Measurements from ENCODE around the gene IGF1.
"Not testable (repeated sequence)": the region's sequence is repeated elsewhere in the genome, so short reads cannot be mapped to it uniquely, and the experiment has no call there.

Gene IGF1

DNA sequence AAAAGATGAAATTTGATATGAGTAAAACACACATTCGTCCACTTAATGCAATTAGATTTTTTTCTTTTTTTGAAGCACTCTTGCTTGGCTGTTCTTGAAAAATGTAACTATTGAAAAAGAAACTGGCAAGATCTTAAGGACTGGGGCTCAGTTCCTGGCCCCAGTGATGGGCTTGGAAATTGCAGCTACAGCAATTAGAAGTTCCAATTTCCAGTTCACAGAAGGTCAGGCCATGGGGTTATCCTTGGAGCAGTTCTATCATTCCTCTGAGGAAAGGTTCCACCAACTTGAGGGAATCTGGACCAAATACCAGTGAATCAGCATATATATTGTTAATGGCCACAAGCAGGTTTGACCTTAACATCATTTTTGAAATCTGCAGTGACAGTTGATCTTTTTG lies 18.9 kb downstream of the IGF1 start:
- no peak for DNase-seq (ENCODE audit: low spot score)

DNA sequence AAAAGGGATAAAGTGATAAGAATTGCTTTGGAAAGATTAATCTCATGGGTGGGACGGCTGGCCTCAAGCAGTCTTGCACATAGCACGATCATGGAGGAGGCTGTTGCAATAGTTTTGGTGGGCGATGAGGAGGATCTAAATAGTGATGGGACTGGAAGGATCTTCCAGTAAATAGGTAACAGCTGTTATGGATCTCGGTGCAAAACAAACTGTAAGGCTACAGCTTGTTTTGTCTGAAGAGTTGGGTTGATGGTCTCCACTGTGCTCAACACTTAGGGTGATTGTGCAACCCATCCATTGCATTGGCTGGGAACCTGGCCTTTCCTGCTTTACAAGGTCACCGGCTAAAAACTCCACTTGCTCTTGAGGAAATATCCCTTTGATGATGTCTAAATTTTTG lies 21.0 kb downstream of the IGF1 start:
- no peak for DNase-seq (ENCODE audit: low spot score)

DNA sequence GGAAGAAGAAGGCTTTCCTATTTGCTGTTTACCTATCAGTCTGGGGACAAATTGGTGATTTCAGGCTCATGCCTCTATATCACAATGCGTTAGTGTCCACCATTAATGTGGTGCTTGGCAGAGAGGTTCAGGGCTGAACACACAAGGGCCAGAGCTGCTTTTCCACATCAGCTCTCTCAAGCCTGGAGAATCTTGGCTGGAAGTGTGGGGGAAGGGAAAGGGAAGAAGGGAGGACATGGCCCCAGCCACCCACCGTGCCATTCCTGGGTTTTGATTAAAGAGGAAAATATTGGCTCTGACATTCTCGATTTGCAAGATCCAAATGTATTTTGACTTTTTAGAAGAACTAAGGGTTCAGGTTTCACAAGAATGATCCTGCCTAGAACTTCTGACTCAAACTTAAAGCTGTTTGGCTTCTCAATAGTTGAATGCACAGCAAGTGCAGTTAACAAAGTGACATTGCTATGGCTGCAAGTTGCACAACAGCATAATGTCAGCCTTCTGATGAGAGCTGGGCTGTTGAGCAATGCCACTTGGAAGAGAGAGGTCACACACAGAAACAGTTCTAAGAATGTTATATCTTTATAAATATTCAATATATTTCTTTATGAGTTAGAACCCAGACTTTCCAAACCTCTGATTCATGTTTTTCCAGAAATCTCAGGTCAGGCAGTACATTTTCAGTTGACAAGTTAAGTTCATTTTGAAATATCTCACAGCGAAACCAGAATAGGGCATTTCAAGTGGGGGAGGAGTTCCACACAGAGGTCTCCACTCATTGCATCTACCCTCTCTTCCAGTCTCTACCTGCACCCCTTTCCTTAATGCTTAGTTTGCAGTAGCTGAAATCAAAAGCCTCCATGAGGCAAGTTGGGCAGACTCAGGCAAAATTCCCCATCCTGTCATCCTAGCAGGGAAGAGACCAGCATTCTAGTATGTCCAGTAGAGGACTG lies 25.3 kb downstream of the IGF1 start:
- DNase-seq (ENCODE audit: low spot score) = no peak

DNA sequence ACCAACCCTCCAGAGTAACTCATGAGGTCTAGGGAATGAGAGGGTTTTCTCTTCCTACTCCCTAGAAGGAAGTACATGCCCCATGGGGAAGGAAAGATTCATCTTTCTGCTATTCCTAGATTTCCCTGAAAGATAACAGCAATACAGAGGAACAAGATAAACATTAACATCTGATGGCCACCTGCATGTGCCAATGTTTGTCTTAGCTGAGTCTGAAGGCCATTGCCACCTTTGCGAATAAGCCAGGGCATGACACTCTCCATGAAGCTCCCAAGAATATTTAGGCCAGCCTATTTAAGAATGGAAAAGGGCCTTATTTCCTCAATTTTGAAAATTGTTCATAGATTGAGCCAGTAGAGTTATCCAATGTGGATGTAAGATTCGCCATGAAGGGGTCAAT lies 26.0 kb downstream of the IGF1 start:
- DNase-seq (ENCODE audit: low spot score) = no peak

DNA sequence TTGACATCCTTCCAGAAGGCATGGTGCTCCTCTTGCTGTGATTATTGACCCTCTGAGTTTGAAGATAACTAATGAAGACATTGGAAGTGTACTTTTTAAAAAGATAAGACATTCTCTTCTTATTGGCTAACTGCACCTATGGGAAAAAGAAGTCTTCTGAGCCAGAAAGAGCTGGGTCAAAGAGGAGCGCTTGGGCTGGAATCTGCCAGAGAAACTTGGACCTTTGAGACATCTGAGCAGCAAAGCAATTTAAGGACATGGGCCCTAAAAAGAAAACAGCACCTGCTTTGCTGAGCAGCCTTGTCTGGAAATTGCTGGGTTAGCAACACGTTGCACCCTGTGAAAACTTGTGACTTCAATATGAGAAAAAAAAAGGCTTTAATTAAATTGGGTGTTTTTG lies 27.8 kb downstream of the IGF1 start:
- DNase-seq (ENCODE audit: low spot score) = no peak

DNA sequence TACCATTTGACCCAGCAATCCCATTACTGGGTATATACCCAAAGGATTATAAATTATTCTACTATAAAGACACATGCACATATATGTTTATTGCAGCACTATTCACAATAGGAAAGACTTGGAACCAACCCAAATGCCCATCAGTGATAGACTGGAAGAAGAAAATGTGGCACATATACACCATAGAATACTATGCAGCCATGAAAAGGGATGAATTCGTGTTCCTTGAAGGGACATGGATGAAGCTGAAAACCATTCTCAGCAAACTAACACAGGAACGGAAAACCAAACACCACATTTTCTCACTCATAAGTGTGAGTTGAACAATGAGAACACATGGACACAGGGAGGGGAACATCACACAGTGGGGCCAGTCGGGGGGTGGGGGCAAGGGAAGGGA lies 31.3 kb downstream of the IGF1 start:
- not testable (repeated sequence) for DNase-seq (ENCODE audit: low spot score)

DNA sequence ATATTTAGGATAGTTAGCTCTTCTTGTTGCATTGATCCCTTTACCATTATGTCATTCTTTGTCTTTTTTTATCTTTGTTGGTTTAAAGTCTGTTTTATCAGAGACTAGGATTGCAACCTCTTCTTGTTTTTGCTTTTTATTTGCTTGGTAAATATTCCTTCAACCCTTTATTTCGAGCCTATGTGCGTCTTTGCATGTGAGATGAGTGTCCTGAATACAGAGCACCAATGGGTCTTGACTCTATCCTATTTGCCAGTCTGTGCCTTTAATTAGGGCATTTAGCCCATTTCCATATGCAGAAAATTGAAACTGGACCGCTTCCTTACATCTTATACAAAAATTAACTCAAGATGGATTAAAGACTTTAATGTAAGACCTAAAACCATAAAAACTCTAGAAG lies 32.9 kb downstream of the IGF1 start:
- DNase-seq (ENCODE audit: low spot score) = not testable (repeated sequence)

DNA sequence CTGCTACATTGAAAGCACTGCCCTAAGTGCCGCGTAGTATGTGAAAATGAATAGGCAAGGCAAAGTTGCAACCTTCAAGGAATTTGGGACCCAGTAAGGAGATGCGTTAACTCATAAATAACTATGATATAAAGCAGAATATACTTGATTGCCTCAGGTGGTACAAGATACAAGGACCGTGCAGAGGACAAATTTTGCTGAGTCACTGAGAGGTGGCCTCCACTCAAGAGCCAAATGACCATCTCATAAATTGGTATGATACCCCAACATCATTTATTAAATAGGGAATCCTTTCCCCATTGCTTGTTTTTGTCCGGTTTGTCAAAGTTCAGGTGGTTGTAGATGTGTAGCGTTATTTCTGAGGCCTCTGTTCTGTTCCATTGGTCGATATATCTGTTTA lies 35.7 kb downstream of the IGF1 start:
- DNase-seq (ENCODE audit: low spot score) = no peak

DNA sequence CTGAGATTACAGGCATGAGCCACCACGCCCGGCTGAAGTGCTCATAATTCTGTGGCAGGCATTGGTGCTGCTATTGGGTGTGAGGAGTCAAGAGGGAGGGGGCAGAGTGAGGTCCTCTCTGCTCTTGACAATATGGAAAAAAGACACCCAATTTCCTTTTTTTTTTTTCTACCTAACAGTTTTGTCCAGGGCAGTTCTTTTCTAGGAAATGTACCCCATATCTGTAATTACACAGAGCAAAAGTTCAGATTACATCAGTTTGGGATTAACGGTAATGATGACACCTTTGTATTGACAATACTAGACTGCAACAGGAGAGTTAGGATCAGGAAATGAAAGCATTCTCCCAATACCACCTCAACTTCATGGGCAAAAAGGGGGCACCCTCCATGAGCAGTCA lies 36.3 kb downstream of the IGF1 start:
- DNase-seq (ENCODE audit: low spot score) = no peak

DNA sequence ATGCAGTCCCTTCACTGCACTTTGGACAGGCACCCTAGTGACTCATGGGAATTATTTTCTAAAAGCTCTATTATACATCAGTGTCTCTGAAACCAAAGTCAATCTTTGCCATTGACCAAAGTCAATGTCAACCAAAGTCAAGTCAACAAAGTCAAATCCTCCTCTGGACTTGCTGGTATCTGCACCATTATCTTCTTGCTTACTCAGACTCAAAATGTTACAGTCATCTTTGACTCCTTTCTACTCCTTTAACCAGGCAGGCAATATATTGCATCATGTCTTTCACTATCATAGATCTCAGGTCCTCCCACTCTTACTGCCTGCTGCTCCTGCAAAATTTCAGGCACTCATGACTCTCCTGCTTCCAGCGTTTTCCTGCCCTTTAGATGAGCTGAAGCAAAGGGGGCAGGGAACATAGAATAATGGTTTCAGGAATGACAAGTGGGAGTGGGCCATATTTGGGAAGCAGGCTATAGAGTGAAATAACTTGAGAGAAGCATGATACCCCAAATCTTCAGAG lies 39.2 kb downstream of the IGF1 start:
- no peak for DNase-seq (ENCODE audit: low spot score)

DNA sequence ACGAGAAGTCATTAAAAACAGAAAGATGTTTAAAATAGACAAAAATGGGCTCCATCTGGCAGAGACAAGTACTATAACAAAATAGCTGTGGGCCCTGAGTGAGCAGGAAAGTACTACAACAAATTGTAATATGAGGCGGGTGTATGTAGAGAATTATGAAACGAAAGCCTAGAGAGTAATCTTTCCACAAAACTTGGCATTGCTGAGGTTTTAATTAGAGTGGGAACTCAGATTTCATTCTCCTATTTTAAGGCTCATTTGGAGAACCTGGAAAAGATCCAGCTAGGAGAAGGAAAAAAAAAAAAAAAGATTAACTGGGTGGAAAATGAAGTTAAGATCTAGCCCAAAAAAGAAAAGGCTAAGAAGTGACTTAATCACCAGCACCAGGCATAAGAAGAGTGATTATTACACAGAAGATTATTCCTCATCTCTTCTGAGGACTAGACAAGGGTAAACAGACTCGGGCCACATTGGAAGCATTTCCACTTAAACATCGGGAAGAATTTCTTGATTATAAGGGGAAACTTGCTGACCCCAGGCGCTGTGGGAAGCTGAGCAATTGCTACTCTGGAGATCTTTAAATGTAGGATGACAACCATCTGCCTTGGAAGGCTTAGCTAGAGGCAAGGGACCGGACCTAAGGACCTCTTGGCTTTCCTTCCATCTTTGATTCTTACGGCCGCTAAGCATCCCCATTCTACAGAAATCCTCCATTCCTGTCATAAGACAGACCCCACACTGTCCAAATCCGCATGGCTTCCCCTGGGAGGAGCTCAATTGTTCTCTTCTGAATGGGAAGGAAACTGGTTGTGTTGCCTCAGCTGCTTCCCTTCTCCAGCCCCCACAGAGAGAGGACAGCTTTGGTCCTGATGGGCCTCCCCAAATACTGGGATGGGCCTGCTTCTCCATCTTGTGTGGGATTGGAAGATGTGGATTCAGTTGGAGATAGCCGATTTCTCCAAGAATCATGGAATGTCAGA lies 40.6 kb downstream of the IGF1 start:
- DNase-seq (ENCODE audit: low spot score) = no peak

DNA sequence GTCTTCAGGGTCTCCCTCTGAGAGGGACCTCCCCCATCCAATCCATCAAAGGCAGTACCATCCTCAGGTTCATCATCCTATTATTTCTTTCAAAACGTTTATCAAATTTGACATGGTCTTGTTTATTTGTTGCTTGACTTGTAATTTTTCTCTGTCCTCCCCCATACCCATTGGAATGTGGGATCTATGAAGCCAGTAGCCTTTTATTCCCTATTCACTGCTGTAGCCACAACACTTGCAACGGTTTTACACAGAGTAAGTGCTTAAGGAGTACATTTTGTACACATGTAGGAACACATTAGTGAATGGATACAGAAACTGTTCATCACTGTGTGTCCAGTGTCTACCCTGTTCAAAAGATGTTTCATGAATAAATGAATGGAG lies 41.5 kb downstream of the IGF1 start:
- no peak for DNase-seq (ENCODE audit: low spot score)

DNA sequence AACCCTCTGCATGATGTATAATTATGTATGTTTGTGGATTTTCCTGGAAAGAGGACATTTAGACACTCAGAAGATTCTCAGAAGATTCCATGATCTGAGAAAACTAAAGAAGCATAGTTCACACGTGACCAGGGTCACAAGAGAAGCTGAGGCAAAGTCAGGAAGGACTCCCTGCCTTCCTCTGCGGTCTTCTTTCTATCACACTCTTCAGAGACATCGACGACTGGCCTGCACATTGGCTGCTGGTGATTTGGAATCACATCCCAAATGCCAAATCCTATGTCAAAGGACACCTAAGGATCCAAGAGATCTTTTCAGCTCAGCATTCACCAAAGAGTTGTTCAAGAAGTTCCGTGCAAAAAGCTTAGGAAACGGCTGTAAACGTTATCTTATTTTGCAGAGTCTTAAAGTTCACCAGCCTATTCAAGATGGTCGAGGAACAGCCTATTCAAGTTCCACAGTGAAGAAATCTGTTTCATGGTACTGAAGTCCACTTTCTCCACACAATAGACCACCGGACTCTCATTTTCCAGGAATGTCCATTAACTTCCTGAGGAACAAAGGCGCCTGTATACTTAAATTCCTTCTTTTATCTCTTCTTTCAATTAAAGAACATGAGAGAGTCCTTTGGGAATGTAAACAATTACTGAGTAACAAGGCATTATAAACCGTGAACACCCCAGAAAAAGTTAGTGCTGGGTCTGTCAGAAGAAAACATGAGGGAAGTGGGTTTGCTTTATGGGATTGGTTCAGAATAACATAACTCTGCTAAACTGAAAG lies 42.1 kb downstream of the IGF1 start:
- DNase-seq (ENCODE audit: low spot score) = no peak

DNA sequence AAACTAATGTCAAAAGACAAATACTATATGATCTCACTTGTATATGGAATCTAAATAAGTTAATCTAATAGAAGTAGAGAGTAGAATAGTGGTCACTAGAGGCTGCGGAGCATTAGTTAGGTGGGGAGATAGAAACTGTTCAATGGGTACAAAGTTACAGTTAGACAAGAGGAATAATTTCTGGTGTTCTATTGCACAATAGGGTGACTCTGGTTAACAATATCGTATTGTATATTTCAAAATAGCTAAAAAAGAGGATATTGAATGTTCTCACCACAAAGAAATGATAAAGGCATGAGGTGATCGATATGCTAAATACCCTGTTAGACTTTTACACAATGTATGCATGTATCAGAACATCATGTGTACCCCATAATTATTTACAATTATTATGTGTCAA lies 42.9 kb downstream of the IGF1 start:
- DNase-seq (ENCODE audit: low spot score) = no peak

DNA sequence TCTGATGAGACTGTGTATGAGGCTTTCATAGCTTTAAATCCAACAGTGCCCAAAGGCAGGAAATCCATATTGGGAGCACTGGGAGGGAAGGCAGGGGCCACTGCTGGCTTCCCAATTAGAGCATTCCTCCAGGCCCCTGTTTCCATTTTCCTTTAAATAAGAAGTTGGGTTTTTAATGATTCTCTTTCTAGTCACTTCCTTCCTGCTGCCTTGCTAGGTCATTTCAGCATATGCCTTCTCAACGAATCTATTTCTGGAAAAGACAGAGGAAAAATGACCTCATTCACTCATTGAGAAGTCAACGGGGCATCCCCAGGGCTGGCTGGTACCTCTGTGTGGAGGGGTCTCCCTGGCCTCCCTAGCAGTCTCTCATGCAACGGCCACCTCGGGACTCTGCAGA lies 43.5 kb downstream of the IGF1 start:
- no peak for DNase-seq (ENCODE audit: low spot score)

DNA sequence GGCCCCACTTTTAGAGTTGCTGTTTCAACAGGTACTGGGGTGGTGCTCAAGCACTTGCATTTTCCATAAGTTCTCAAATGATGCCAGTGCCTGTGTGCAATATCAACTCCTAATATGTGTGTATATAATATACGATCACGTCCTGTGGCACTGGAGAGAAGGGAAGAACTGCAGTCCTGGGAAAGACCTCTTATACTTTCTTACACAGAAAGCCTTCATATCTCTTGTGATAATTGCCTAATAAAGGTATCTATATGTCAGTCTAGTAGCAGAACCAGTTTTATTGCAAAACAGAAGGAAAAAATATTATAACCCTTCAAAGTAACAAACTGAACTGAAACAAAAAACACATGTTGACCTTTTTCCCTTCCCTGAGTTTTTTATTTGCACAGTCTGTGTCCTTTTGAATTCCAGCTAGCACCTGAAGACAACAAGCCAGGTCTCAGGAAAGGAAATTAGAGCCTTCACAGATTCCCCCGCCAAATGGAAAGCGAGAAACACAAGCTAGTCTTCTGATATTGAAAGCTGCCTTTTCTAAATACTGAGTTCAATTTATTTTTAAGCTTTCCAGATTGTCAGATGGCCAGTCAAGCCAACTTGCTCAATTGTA lies 44.4 kb downstream of the IGF1 start:
- DNase-seq (ENCODE audit: low spot score) = no peak

DNA sequence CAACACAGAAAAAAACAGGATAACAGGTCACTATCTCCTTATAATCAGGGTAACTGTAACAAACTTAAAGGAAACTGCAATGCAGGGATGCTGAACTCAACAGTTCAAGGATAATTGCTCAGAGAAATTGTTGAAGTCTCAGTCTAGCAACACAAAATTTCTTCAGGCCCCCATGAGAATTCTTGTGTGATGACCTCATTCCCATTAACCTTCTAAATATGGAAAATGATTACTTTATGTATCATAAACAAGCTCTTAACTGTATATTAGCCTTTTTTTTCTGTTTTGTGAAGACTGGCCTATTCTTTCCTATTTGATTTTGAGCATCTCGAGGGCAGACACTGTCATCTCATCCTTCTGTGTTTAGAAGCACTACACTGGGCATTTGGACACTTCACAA lies 47.1 kb downstream of the IGF1 start:
- DNase-seq (ENCODE audit: low spot score) = no peak

DNA sequence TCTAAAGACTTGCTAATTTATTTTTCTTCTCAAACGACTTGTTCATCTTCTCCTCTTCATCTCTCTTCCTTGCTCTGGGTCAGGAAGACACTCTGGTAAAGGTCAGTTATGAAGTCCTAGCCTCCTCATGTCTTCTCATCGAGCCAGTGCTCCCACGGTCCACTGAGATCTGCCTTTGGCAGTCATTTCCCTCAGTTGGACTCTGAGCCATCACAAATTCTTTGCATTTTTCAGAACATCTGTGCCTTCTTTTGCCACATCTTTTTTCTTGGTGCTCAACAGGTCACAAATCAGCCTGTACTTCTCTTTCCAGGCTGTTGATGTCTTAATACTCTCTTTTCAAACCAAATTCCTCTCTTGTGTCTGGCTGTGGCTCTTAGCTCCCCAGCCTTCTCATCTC lies 49.7 kb downstream of the IGF1 start:
- DNase-seq (ENCODE audit: low spot score) = no peak

DNA sequence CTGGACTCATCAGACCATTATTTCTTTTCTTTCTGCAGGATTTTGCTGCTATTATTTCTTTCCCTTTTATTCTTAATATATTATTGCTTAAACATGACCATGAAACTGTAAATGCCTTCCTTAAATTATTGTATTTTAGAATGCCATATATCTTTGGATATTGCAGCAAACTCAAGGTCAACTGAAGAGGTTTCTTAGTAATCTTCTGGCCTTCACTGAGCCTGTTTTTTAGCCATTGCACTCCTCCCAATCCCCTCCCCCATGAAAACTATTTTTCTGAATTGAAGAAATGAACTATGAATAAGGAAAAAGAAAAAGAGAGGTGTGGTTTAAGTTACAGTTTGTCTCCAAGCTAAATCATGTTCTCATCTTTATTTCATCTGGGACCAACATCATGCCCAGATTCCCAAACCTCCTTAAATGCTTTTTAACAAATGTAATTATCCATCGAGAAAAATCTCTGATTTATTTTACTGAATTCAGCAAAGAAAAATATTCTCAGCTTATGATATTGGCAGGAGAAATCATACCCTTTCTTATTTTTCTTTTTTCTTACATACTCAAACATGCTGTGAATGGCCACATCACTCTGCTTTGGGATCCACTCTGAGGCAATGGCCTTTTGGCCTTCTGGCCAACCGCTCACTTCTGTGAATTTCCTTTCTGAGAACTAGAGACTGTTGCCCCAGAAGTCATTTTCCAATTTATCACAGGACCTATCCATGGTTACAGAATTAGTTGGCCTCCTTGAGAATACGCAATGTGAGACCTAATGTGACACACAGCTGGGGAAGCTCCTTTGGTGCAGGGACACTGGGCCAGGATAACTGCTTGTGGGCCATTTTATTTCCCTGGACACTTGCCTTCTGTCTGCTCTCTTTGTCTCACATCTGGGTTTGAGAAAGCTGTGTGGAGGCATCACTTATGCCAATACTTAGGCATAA lies 50.9 kb downstream of the IGF1 start:
- DNase-seq (ENCODE audit: low spot score) = no peak

DNA sequence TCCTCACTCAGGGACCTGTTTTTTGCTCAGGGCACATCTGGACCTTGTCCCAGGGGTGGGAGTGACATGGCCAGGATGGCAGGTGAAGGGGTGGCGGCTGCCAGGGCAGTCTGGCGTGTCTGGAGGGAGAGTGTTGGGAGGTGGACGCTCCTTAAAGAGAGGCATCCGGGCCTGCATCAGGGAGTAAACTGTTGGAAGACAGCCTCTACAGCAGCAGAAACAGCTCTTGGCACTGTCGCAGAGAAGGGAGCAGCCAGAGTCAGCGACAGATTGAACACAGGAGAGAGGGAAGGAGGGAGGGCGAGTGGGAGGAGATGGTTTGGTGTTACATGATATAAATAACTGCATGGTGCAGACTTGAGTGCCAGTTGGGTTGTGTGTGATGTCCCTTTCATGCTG lies 52.8 kb downstream of the IGF1 start:
- DNase-seq (ENCODE audit: low spot score) = no peak

Measured in CD4-positive, alpha-beta T cell treated with Interleukin-2 at 100 ng/mL for 4 hours (primary cell).